H1 (cell line): ENCODE data around the gene ASCC3.

Source experiments
- CTCF ChIP-seq, 3 experiments: IDR thresholded peaks; 1 replicate in 2 of 3; 2 replicates in 1 of 3; pipeline versions ENCODE4 v1.5.1 to v1.6.1; 2011; ENCODE audit warnings: low read length in 3 of 3, mild to moderate bottlenecking in 3 of 3, inconsistent platforms in 2 of 3, low read depth in 1 of 3, moderate library complexity in 1 of 3; ENCODE audit not compliant: insufficient read depth in 1 of 3; ENCODE audit errors: control extremely low read depth in 1 of 3
- EP300 ChIP-seq, 2 experiments: IDR thresholded peaks; 1 replicate in 1 of 2; 2 replicates in 1 of 2; pipeline ENCODE4 v1.6.1; 2011 to 2012; ENCODE audit warnings: low read depth in 2 of 2, low read length in 2 of 2, mild to moderate bottlenecking in 2 of 2, borderline replicate concordance in 1 of 2, inconsistent platforms in 1 of 2, moderate library complexity in 1 of 2
- HDAC2 ChIP-seq, 2 experiments: fragments of 300-600 bp in 1 of 2; sonication (generic) in 1 of 2; IDR thresholded peaks; 2 replicates each; pipeline ENCODE4 v1.6.1; 2011 to 2012; ENCODE audit warnings: low read depth in 2 of 2, low read length in 2 of 2, mild to moderate bottlenecking in 2 of 2, moderate library complexity in 2 of 2, borderline replicate concordance in 1 of 2, inconsistent platforms in 1 of 2
- NANOG ChIP-seq: IDR thresholded peaks from 2 replicates; pipeline ENCODE4 v1.6.1; 2011; ENCODE audit warnings: low read length, low read depth, mild to moderate bottlenecking, inconsistent platforms; ENCODE audit not compliant: insufficient read depth, poor library complexity, severe bottlenecking
- NRF1 ChIP-seq: IDR thresholded peaks from 2 replicates; pipeline ENCODE4 v1.6.1; 2011; ENCODE audit warnings: mild to moderate bottlenecking, low read depth, low read length, improper control_type of control experiment
- POLR2A ChIP-seq, 2 experiments: IDR thresholded peaks; 1 replicate in 1 of 2; 2 replicates in 1 of 2; pipeline ENCODE4 v1.6.1; 2011; ENCODE audit warnings: low read depth in 2 of 2, low read length in 2 of 2, mild to moderate bottlenecking in 2 of 2; ENCODE audit errors: control extremely low read depth in 1 of 2
- POLR2AphosphoS5 ChIP-seq: IDR thresholded peaks from 2 replicates; pipeline ENCODE4 v1.6.1; 2011; ENCODE audit warnings: low read depth, low read length
- RAD21 ChIP-seq, 2 experiments: IDR thresholded peaks in 1 of 2; conservative IDR thresholded peaks in 1 of 2; 2 replicates each; pipeline ENCODE4 v1.6.1; 2011; ENCODE audit warnings: low read depth in 2 of 2, low read length in 2 of 2, improper control_type of control experiment in 1 of 2, inconsistent platforms in 1 of 2, mild to moderate bottlenecking in 1 of 2, moderate library complexity in 1 of 2
- RBBP5 ChIP-seq: IDR thresholded peaks from 2 replicates; pipeline ENCODE4 v1.7.1; 2012; ENCODE audit warnings: low read depth, mild to moderate bottlenecking, inconsistent platforms, low read length, moderate library complexity, borderline replicate concordance
- TAF1 ChIP-seq: IDR thresholded peaks from 2 replicates; pipeline ENCODE4 v1.6.1; 2011; ENCODE audit warnings: mild to moderate bottlenecking, low read depth, low read length
- TEAD4 ChIP-seq: IDR thresholded peaks from 2 replicates; pipeline ENCODE4 v1.6.1; 2012; ENCODE audit warnings: low read depth, low read length, inconsistent platforms, mixed read lengths

- no peak for TF ChIP-seq NANOG
- no peak for TF ChIP-seq TAF1
- TF ChIP-seq CTCF (IDR thresholded peaks at IDR 0.05; ENCODE audit: control extremely low read depth in 1 of 3, insufficient read depth in 1 of 3, low read depth in 1 of 3, low read length in 3 of 3), result no peak
- no peak for TF ChIP-seq POLR2AphosphoS5
- no peak for TF ChIP-seq RBBP5
- no peak for TF ChIP-seq POLR2A (IDR thresholded peaks at IDR 0.05; ENCODE audit: control extremely low read depth in 1 of 2, low read depth in 2 of 2, low read length in 2 of 2)
- no peak for TF ChIP-seq TEAD4
- no peak for TF ChIP-seq NRF1
- TF ChIP-seq RAD21 (IDR thresholded peaks at IDR 0.05 in 1 of 2, conservative IDR thresholded peaks at IDR 0.05 in 1 of 2; ENCODE audit: low read depth in 2 of 2, low read length in 2 of 2), result no peak
- TF ChIP-seq EP300 (IDR thresholded peaks at IDR 0.05; ENCODE audit: borderline replicate concordance in 1 of 2, low read depth in 2 of 2, low read length in 2 of 2), result no peak
- no peak for TF ChIP-seq HDAC2 (IDR thresholded peaks at IDR 0.05; ENCODE audit: borderline replicate concordance in 1 of 2, low read depth in 2 of 2, low read length in 2 of 2)
These were observed 419.7 kb downstream of the ASCC3 start for GRCh38 chr6:100461278-100461916.
